ENCODE data around the gene DSCAM.

The DSCAM gene

GRCh38 chr21:39961251-39961650, 885.7 kb downstream of the DSCAM start:
- TF ChIP-seq, protein P1, sequence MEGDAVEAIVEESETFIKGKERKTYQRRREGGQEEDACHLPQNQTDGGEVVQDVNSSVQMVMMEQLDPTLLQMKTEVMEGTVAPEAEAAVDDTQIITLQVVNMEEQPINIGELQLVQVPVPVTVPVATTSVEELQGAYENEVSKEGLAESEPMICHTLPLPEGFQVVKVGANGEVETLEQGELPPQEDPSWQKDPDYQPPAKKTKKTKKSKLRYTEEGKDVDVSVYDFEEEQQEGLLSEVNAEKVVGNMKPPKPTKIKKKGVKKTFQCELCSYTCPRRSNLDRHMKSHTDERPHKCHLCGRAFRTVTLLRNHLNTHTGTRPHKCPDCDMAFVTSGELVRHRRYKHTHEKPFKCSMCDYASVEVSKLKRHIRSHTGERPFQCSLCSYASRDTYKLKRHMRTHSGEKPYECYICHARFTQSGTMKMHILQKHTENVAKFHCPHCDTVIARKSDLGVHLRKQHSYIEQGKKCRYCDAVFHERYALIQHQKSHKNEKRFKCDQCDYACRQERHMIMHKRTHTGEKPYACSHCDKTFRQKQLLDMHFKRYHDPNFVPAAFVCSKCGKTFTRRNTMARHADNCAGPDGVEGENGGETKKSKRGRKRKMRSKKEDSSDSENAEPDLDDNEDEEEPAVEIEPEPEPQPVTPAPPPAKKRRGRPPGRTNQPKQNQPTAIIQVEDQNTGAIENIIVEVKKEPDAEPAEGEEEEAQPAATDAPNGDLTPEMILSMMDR (IDR thresholded peaks at IDR 0.05; ENCODE audit: low read depth, low read length): no peak
- H3K4me3 ChIP-seq (ENCODE audit: low read depth, low read length): no peak overlapping the region

All from WI38 (cell line).